Measurements from ENCODE around the gene SAMD11.

The SAMD11 gene

DNA sequence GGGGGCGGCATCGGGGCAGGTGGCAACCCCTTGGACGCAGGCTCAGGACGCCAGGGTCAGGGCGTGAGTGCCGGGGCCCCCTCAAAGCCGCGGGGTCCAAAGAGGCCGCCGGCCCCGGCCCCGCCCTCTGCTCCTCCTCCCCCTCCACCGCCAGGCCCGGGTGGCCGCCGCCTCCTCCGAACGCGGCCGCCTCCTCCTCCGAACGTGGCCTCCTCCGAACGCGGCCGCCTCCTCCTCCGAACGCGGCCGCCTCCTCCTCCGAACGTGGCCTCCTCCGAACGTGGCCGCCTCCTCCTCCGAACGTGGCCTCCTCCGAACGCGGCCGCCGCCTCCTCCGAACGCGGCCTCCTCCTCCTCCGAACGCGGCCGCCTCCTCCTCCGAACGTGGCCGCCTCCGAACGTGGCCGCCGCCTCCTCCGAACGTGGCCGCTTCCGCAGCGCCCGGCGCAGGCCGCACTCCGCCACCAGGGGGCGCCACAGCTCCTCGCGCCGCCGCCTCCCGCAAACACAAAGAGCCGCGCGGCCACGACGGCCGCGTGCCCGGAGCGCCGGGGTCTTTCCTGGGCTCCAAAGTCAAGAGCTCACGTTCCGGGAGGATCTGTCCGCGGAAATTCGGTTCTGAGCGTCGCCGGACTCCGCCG is 19.3 kb upstream of the SAMD11 start:
- DNase-seq (ENCODE audit: low read depth, low spot score), result peak; percentile 59

GRCh38 chr1:905071-905749 is 18.5 kb upstream of the SAMD11 start:
- no peak for DNase-seq (ENCODE audit: low read depth, low spot score)

DNA sequence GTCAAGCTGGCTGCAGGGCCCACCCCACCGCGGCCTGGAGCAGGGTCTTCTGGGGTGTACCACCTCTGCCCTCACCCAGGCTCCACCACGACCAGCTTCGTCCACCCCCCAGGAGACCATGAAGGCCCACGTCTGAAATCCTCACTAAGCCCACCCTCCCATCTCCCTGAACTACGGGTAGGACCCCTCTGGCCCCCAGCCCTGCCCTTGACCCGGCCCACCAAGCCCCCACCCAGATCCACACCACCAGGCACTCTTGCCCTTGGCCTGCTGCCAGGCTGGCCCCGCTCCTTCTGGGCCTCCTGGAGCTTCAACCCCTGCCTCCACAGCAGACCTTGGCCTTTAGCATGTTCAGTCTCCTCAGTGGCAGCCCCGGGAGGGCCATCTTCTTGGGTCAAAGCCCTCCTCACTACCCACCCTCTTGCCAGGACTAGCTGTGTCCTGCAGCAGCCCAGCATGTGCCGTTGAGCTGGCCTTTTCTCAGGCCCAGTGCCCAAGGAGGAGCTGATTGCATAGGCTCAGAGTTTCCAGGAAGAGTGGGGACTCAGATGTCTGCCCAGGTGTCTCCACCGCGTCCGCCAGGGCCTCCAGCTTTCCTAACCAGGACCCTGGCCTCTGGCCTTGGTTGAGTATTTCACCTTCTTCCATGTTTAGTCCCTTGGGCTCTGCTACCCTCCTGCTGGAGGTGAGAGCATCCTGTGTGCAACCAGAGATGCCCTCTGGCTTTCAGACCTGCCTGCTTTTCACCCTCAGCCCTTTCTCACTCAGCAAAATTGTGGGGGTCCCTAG is 17.7 kb upstream of the SAMD11 start:
- no peak for DNase-seq (ENCODE audit: low read depth, low spot score)

GRCh38 chr1:906600-907420 is 16.9 kb upstream of the SAMD11 start:
- no peak for DNase-seq (ENCODE audit: low read depth, low spot score)

DNA sequence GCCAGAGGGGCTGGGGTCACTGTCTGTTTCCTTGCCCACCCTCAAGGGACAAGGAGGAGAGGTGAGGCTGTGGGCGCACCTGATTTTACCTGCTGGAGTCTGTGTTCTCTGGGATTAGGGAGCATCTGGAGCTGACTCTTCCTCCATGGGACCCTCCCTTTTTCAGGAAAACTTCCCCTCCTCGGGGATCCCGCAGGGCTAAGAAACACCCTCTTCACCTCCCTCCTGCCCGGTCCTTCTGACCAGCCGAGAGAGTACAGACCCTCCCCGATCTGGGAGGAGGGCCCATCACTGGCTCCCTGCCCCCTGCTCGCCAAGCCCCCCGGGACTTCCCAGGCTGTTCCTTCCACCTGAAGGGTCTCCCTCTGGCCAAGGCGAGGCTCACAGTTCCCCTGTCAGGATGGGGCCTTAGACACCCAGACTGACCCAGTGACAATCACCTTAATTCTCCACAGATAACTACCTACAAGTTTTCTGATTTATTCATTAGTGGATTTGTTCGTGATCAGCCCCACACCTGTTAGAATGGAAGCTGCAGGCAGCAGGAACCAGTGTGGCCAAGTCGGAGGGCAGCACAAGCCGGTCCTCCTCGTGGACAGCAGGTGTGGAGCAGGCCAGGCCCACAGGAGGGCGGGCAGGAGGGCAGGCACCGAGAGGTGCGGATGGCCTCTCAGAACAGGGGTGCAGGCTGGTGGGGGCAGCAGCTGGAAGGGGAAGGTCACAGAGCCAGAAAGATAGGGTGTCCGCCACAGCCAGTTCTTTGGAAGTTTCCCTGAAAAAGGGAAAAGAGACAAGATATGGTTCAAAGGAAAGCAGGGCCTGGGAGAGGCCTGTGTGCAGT is 15.9 kb upstream of the SAMD11 start:
- DNase-seq (ENCODE audit: low read depth, low spot score), result no peak

DNA sequence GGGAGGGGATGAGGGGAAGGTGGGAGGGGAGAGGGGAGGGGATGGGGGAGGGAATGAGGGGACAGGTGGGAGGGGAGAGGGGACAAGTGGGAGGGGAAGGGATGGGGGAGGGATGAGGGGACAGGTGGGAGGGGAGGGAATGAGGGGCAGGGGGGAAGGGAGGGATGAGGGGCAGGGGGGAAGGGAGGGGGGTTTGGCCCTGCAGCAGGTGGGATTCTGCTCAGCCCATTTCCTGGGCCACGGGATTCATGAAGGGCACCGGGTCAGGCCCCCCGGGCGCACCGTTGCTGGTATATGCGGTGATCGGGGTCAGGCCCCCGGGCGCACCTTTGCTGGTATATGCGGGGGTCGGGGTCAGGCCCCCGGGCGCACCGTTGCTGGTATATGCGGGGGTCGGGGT is 15.1 kb upstream of the SAMD11 start:
- no peak for DNase-seq (ENCODE audit: low read depth, low spot score)

GRCh38 chr1:909861-910310 is 13.8 kb upstream of the SAMD11 start:
- no peak for DNase-seq (ENCODE audit: low read depth, low spot score)

GRCh38 chr1:910311-910880 is 13.3 kb upstream of the SAMD11 start:
- DNase-seq (ENCODE audit: low read depth, low spot score), result no peak

GRCh38 chr1:910881-911721 is 12.6 kb upstream of the SAMD11 start:
- no peak for DNase-seq (ENCODE audit: low read depth, low spot score)

- DNase-seq (ENCODE audit: low read depth, low spot score), result no peak
Observed at GRCh38 chr1:911875-912739, 11.6 kb upstream of the SAMD11 start.

DNA sequence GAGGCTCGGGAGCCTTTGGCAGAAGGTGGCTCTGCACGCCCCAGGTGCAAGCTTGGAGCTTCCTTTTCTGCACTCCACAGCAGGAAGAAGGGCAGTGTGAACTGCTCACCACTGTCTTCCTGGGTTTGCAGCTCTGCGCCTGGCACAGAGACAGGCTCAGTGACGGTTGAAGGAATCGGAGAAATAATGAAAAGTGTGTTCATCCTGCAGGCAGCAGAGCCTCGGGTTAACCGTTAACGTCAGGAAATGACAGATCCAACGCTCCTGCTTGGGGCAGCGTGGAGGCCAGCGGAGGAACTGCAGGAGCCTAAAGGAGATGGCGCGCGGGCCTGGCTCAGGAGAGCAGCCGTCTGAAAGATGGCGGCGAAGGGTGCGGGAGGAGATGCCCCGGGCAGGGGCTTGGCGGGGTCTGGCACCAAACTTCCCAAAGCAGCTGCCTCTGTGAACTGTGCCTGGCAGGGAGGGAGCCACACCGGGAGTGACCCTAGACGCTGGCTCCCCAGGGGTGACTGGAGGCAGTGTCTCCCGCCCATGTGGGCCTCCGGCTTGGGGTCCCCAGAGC is 10.9 kb upstream of the SAMD11 start:
- no peak for DNase-seq (ENCODE audit: low read depth, low spot score)

DNA sequence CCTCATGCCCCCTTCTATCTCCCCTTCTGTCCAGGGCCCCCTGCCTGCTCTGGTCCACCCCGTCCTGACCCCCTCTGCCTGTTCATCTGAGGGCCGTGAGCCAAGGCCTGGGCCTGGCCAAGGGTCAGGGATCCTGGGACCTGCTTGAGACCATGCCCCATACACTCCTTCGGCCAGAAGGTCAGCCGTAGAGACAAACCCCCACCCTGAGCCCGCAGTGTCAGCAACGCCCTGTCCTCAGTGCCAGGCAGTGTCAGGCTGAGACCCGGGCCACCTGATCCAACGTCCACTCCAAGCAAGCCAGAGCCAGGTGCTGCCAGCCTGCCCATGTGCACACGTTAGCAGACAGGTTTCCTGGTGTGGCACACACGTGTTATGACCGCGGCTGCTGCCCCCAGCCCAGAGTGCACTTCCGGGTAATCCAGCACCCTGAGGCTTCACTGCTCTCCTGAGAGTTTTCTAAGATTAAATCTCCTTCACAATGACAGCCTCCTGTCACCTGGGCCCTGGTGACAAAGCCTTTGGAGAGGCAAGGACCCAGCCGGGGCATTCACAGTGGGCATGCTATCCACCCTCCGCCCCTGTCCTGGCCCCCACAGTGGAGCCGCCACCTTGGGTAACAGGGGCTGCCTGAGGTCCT is 10.1 kb upstream of the SAMD11 start:
- no peak for DNase-seq (ENCODE audit: low read depth, low spot score)

GRCh38 chr1:914131-914890 is 9.4 kb upstream of the SAMD11 start:
- DNase-seq (ENCODE audit: low read depth, low spot score), result no peak

GRCh38 chr1:914891-915280 is 8.8 kb upstream of the SAMD11 start:
- DNase-seq (ENCODE audit: low read depth, low spot score), result no peak

DNA sequence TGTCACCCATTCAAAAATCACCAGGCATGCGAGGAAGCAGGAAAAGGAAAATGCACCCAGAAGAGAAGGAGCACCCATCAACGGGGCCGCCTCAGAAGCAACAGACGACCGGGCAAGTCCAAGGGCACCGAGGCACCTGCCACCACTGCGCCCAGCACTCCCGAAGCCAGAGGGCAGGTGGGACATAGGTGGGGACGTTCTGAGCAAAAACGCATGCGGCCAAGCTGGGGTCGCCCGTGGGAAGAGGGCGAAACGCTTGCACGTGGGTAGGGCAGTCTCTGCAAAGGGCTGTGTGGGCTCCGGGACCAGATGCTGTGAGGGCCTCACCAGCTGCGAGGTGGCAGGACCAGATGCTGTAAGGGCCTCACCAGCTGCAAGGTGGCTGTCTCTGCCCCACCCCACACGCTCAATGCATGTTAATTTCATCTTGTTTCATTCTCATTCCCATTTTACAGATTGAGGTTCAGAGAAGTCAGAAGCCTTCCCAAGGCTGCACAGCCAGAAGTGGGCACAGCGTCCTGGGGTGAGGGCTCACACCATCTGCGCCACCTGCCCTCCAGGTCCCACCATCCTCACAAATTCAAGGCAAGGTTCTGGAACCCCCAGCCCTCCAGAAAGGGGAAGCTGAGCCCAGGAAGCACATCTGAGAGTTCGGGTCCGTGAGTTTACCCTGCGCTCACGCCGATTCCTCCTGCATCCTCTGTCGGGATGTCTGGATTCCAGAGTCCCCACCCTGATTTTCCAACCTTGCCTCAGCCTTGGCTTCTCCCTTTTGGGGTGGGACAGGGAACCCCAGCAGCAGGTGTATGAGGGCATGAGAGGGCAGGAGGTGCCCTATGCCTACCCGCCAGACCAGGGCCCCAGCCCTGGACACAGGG is 8.2 kb upstream of the SAMD11 start:
- no peak for DNase-seq (ENCODE audit: low read depth, low spot score)

All from activated CD4-positive, CD25-positive, alpha-beta regulatory T cell treated with anti-CD3 and anti-CD28 coated beads, Interleukin-2, amount 50 U/mL, for 16 hours (primary cell).